ENCODE data around the gene GTF2H4. TPM values are rescaled to one million over a fixed set of nuclear protein-coding genes. Genes with fewer than 3 reads are reported as not detected.

Gene GTF2H4
- total and polyA plus RNA-seq, 8 donors: 29.5 to 59.5 (median 49.6) TPM

- TF ChIP-seq CTCF (IDR thresholded peaks at IDR 0.05): no peak
- intact Hi-C loops (cut with DNase I): no loop called here
- H3K36me3 ChIP-seq: no peaks in the 10 kb centered on the region
- DNase-seq: no peak
- no peaks in the 10 kb centered on the region for H3K9me3 ChIP-seq
- no peak overlapping the region for H3K27ac ChIP-seq
- H3K4me1 ChIP-seq: peaks cover 6 to 12% of the 10 kb centered on the region in 2 donors
- H3K27me3 ChIP-seq: peaks cover 0 to 26% of the 10 kb centered on the region in 2 donors
- no peak overlapping the region for H3K4me3 ChIP-seq
- ATAC-seq: no peak
Observed at GRCh38 chr6:30939473-30939872, 31.5 kb downstream of the GTF2H4 start.

DNA sequence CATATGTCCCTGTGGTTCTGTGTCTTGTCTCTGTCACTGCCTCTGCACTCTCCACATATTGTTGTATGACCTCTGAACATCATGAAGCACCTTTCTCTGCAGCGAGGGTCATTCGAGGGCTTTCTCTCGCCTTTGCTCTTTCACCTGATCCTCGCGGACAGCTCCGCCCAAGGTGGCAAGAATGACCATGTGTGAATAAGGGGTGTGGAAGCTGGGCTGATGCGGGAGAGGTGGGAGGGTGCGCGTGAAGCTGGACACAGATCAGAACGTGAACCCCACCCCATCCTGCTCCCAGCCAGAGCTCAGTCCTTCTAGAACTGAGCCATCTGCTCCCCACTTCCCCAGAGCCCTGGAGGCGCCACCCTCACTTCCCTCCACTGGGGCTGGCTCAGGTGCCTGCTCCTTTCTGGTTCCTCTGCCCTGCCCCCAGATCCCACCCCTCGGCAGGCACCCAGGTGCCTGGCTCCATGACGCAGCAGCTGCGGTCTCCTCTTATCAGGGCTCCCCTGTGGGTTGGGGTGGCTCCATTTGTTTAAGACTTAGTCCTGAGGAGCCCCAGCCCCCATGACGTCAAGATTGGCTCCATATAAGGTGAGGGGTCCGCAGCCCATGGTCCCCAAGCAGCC lies 32.5 kb downstream of the GTF2H4 start, which contains the start of gene MUCL3:
TSS of gene MUCL3 (plus strand) at position 613 of the 626 bp plus-strand sequence. CDS start 27 bp downstream, outside the sequence.
- intact Hi-C loops (cut with DNase I): no loop called here
- no peaks in the 10 kb centered on the region for H3K9me3 ChIP-seq
- no peak within 1 kb of the TSS for H3K4me3 ChIP-seq
- peaks cover 0 to 26% of the 10 kb centered on the region in 2 donors for H3K27me3 ChIP-seq
- DNase-seq (no peak), ATAC-seq (no peak)
- no peak within 1 kb of the TSS for H3K27ac ChIP-seq
- peaks cover 6 to 10% of the 10 kb centered on the region in 2 donors for H3K4me1 ChIP-seq
- no peak for TF ChIP-seq CTCF (IDR thresholded peaks at IDR 0.05)
- no peaks in the 10 kb centered on the region for H3K36me3 ChIP-seq

GRCh38 chr6:30942338-30943060 lies 34.5 kb downstream of the GTF2H4 start:
- H3K36me3 ChIP-seq: no peaks in the 10 kb centered on the region
- no peaks in the 10 kb centered on the region for H3K9me3 ChIP-seq
- no peak for TF ChIP-seq CTCF (IDR thresholded peaks at IDR 0.05)
- peaks cover 6 to 10% of the 10 kb centered on the region in 2 donors for H3K4me1 ChIP-seq
- DNase-seq (peak in 3 of 4 donors; percentile 72 to 88 (median 80)), ATAC-seq (peak; percentile 96)
- peaks cover 0 to 26% of the 10 kb centered on the region in 2 donors for H3K27me3 ChIP-seq
- no peak overlapping the region for H3K4me3 ChIP-seq
- intact Hi-C loops (cut with DNase I): no loop called here
- H3K27ac ChIP-seq: no peak overlapping the region

DNA sequence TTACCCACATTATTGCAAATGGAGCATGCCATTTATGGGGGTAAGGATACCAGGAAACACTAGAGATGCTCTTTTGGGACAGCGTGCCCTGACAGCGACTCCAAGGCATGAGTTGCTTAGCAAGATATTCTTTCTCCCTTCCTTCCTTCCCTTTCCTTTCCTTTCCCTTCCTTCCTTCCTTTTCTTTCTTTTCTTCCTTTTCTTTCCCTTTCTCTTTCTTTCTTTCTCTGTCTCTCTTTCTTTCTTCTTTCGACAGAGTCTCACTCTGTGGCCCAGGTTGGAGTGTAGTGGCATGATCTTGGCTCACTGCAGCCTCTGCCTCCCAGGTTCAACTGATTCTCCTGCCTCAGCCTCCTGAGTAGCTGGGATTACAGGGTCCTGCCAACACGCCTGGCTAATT lies 36.0 kb downstream of the GTF2H4 start:
- H3K4me1 ChIP-seq: peaks cover 6 to 10% of the 10 kb centered on the region in 2 donors
- intact Hi-C loops (cut with DNase I): no loop called here
- no peak overlapping the region for H3K4me3 ChIP-seq
- ATAC-seq (no peak), DNase-seq (no peak)
- H3K36me3 ChIP-seq: no peaks in the 10 kb centered on the region
- no peak overlapping the region for H3K27ac ChIP-seq
- peaks cover 0 to 26% of the 10 kb centered on the region in 2 donors for H3K27me3 ChIP-seq
- H3K9me3 ChIP-seq: no peaks in the 10 kb centered on the region
- TF ChIP-seq CTCF (IDR thresholded peaks at IDR 0.05): no peak

DNA sequence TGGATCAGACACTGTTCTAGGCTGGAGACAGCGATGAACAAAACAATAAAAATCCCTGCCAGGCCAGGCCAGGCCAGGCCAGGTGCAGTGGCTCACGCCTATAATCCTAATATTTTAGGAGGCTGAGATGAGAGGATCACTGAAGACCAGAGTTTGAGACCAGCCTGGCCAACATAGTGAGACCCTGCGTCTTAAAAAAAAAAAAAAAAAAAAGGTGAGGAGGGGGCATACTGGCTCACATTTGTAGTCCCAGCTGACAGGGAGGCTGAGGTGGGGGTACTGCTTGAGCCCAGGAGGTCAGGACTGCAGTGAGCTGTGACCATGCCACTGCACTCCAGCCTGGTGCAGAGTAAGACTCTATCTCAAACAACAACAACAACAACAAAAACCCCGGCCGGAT lies 37.3 kb downstream of the GTF2H4 start:
- H3K36me3 ChIP-seq: no peaks in the 10 kb centered on the region
- intact Hi-C loops (cut with DNase I): no loop called here
- H3K4me3 ChIP-seq: no peak overlapping the region
- no peak for TF ChIP-seq CTCF (IDR thresholded peaks at IDR 0.05)
- H3K27ac ChIP-seq: no peak overlapping the region
- ATAC-seq (no peak), DNase-seq (no peak)
- no peaks in the 10 kb centered on the region for H3K9me3 ChIP-seq
- peaks cover 6 to 10% of the 10 kb centered on the region in 2 donors for H3K4me1 ChIP-seq
- H3K27me3 ChIP-seq: peaks cover 0 to 26% of the 10 kb centered on the region in 2 donors
